ENCODE results near the gene WFIKKN1. TPM values are rescaled to one million over a fixed set of nuclear protein-coding genes. Genes with fewer than 3 reads are reported as not detected.
A peak's percentile ranks its signal among the peaks of the same experiment; 100 is the strongest.

WFIKKN1 gene
- total RNA-seq, 1 donor from 2014 or later = not detected

- no peak for DNase-seq (ENCODE audit: low read depth)
- peak overlapping the region; percentile 81 for H3K4me3 ChIP-seq (ENCODE audit: low read depth, low read length)
- TF ChIP-seq, protein P1, sequence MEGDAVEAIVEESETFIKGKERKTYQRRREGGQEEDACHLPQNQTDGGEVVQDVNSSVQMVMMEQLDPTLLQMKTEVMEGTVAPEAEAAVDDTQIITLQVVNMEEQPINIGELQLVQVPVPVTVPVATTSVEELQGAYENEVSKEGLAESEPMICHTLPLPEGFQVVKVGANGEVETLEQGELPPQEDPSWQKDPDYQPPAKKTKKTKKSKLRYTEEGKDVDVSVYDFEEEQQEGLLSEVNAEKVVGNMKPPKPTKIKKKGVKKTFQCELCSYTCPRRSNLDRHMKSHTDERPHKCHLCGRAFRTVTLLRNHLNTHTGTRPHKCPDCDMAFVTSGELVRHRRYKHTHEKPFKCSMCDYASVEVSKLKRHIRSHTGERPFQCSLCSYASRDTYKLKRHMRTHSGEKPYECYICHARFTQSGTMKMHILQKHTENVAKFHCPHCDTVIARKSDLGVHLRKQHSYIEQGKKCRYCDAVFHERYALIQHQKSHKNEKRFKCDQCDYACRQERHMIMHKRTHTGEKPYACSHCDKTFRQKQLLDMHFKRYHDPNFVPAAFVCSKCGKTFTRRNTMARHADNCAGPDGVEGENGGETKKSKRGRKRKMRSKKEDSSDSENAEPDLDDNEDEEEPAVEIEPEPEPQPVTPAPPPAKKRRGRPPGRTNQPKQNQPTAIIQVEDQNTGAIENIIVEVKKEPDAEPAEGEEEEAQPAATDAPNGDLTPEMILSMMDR (conservative IDR thresholded peaks at IDR 0.05; ENCODE audit: low read depth, low read length) = no peak
Observed at GRCh38 chr16:637081-638018, 6.6 kb downstream of the WFIKKN1 start.

GRCh38 chr16:638034-638543 is 7.3 kb downstream of the WFIKKN1 start:
- TF ChIP-seq, protein P1 (conservative IDR thresholded peaks at IDR 0.05; ENCODE audit: low read depth, low read length) = no peak
- no peak for DNase-seq (ENCODE audit: low read depth)
- H3K4me3 ChIP-seq (ENCODE audit: low read depth, low read length) = no peak overlapping the region

DNA sequence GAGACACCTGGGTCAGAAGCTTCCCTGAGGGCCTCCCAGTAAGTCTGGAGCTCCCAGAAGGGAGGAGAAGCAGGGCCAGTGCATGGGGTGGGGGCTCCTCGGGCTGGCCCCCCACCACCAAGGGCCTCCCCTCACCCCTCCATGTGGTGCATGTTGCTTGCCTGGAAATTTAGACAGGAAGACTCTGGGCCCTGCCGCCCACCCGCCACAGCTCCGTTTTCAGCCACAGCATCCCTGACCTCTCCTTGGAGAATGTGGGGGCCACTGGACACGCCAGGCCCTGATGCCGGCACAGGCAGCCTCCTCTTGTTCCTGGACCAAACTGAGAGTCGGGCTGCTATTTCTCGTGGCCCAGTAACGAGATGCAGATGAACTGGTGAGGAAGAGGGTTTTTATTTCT is 8.1 kb downstream of the WFIKKN1 start:
- TF ChIP-seq, protein P1 (conservative IDR thresholded peaks at IDR 0.05; ENCODE audit: low read depth, low read length) = no peak
- DNase-seq (ENCODE audit: low read depth) = no peak
- H3K4me3 ChIP-seq (ENCODE audit: low read depth, low read length) = no peak overlapping the region

DNA sequence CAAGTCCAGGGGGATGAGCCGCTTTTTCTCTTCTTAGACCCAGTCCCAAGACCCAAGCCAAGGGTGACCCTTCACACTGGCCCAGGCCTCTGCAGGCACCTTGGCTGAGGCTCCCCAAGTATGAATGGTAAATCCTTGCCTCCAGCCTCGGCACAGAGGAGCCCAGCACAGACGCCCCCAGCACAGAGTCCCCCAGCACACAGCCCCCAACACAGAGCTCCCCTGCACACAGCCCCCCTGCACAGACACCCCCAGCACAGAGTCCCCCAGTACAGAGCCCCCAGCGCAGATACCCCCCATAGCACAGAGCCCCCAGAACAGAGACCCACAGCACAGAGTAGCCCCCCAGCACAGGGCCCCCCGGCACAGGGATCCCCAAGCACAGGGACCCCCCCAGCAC is 9.8 kb downstream of the WFIKKN1 start:
- no peak for DNase-seq (ENCODE audit: low read depth)
- peak overlapping the region; percentile 81 for H3K4me3 ChIP-seq (ENCODE audit: low read depth, low read length)
- TF ChIP-seq, protein P1 (conservative IDR thresholded peaks at IDR 0.05; ENCODE audit: low read depth, low read length) = no peak

DNA sequence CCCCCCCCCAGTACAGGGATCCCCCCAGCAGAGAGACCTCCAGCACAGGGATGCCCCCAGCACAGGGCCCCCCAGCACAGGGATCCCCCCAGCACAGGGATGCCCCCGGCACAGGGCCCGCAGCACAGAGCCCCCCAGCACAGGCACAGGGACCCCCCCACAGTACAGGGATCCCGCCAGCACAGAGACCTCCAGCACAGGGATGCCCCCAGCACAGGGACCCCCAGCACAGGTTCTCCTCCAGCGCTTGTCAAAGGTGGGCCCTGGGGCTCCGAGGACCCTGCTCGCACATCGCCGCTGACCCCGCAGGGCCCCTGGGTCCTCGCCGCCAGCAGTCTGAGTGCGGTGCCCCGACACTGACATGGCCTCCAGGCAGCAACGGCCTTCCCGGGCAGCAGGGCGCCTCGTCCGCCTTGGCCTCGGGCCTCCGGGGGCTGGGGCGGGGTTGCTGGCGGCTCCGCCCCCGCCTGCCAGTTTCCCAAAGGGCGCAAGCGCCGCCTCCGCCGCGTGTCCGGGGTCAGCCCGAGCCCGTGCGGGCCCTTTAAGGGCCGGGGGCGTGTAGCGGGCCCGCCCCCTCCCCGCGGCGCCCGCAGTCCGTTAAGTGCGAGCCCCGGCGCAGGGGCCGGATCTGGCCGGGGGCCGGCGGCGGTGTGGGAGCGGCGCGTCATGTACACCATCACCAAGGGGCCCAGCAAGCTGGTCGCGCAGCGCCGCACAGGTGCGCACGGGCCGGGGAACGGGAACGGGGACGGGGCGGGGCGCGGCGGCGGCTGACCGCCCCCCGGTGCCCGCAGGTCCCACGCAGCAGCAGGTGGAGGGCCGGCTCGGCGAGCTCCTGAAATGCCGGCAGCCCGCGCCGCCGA is 10.8 kb downstream of the WFIKKN1 start, which contains the start of gene MCRIP2:
TSS of gene MCRIP2 (plus strand) at position 503 of the 863 bp plus-strand sequence. CDS start at position 667, 164 bp downstream.
- no peak for DNase-seq (ENCODE audit: low read depth)
- TF ChIP-seq, protein P1 (conservative IDR thresholded peaks at IDR 0.05; ENCODE audit: low read depth, low read length) = no peak
- peak within 1 kb of the TSS; percentile 81 for H3K4me3 ChIP-seq (ENCODE audit: low read depth, low read length)

DNA sequence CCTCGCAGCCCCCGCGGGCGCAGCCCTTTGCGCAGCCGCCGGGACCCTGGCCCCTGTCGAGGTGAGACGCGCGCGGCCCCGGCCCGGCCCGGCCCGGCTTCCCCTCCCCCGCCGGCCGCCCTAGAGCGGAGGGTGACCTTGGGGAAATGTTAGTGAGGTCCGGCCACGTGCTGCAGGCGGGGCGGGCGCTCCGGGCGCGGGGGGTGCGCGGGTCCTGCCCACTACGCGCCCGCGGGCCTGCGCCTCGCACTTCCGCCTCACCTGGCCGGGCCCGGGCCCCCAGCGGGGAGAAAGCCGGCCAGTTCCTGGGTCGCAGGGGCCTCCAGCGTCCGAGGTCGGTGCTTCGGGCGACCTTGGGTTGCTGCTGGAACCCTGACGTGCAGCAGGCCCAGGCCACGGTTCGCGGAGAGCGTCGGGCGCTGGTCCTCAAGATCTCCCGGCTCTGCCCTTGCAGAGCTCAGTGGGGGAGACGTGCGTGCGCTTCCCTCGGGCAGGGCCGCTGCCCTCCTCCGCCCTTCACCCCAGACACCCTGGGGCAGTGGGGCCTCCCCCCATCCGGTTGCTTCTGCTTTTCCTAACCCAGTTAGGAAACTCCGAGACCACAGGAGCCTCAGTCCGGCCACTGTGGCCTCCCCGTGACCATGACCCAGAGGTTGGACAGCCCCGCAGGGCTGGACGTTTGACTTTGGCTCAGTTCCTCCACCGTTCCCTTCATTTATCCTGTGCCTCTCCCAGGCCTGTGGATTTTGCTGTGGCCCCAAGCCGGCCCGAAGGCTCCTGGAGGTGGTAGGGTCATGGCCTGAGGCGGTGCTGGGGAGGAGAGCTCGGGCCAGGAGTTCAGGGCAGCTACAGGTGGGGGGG is 11.6 kb downstream of the WFIKKN1 start:
- H3K4me3 ChIP-seq (ENCODE audit: low read depth, low read length) = peak overlapping the region; percentile 81
- DNase-seq (ENCODE audit: low read depth) = no peak
- TF ChIP-seq, protein P1 (conservative IDR thresholded peaks at IDR 0.05; ENCODE audit: low read depth, low read length) = no peak
